HCT116 (cell line): Measurements from ENCODE around the gene GSPT1. TPM values are rescaled to one million over a fixed set of nuclear protein-coding genes. Genes with fewer than 3 reads are reported as not detected.

ENCODE experiments used
- ATAC-seq: fragments of 200-7000 bp; cut with Tn5 transposase; 2 replicates; pipeline ENCODE4 v1.9.1; 2020; ENCODE audit warnings: mild to moderate bottlenecking, moderate library complexity
- BruUV-seq: library from RNA; stranded (reverse); fragments of 400-500 nt; replicated peaks from 2 replicates; lab custom pipeline; 2021; lab: Mats Ljungman, UMichigan
- CTCF ChIA-PET: fragments of 300-600 bp; sonication (Branson Sonifier 250); formaldehyde crosslinking; loops from one replicate; lab custom pipeline; 2021; ENCODE audit warnings: antibody characterized with exemption; lab: Charles Lee
- POLR2A ChIA-PET: fragments of 300-600, 350-600 bp; sonication (Branson Sonifier 250); formaldehyde crosslinking; loops from one replicate; lab custom pipeline; 2021; ENCODE audit warnings: antibody characterized with exemption; lab: Charles Lee
- RAD21 ChIA-PET, 2 experiments: fragments of 300-600 bp; sonication (Branson Sonifier 250); formaldehyde crosslinking; loops; one replicate each; lab custom pipeline; 2023; ENCODE audit warnings: low total read pairs in 2 of 2; ENCODE audit not compliant: uncharacterized antibody in 2 of 2, unreplicated experiment in 2 of 2, low non-redundant PET in 1 of 2; lab: Charles Lee
- DNase-seq: peaks from one replicate; pipeline ENCODE4 v3.0.0-alpha.2; 2010; ENCODE audit warnings: low read depth, low spot score
- H2AFZ ChIP-seq: fragments of 200-600 bp; shearing (Covaris generic), sonication (generic); 2 replicates; pipeline ENCODE4 v1.6.1; 2017; ENCODE audit warnings: low read depth, mixed run types, mixed read lengths, antibody characterized with exemption, low read length; ENCODE audit not compliant: poor library complexity, severe bottlenecking
- H3K27ac ChIP-seq: 2 replicates; pipeline ENCODE4 v1.5.1; 2012; ENCODE audit warnings: low read depth, low read length
- H3K27me3 ChIP-seq: fragments of 200-600 bp; sonication (generic); 2 replicates; pipeline ENCODE4 v1.6.1; 2016; ENCODE audit warnings: mixed run types, low read length, mixed read lengths; ENCODE audit not compliant: insufficient read depth
- H3K36me3 ChIP-seq, 2 experiments: fragments of 200-500 bp in 1 of 2; fragments of 200-600 bp in 1 of 2; sonication (Bioruptor generic) in 1 of 2; sonication (generic) in 1 of 2; 2 replicates each; pipeline versions ENCODE4 v1.5.1 to v1.6.1; 2014 to 2016; ENCODE audit warnings: low read length in 2 of 2, inconsistent platforms in 1 of 2, mixed read lengths in 1 of 2, mixed run types in 1 of 2; ENCODE audit not compliant: insufficient read depth in 2 of 2, control insufficient read depth in 1 of 2
- H3K4me1 ChIP-seq, 2 experiments: fragments of 200-600 bp in 1 of 2; sonication (generic) in 1 of 2; 2 replicates each; pipeline versions ENCODE4 v1.5.1 to v1.6.1; 2012 to 2017; ENCODE audit warnings: low read length in 2 of 2, inconsistent platforms in 1 of 2, mild to moderate bottlenecking in 1 of 2, mixed read lengths in 1 of 2, mixed run types in 1 of 2, moderate library complexity in 1 of 2; ENCODE audit not compliant: insufficient read depth in 2 of 2, control insufficient read depth in 1 of 2
- H3K4me2 ChIP-seq: fragments of 200-600 bp; sonication (generic); 2 replicates; pipeline ENCODE4 v1.6.1; 2017; ENCODE audit warnings: mixed run types, low read length, mixed read lengths
- H3K4me3 ChIP-seq, 2 experiments: fragments of 200-600 bp in 1 of 2; sonication (generic) in 1 of 2; replicated peaks in 1 of 2; 2 replicates each; pipeline ENCODE4 v1.5.1; 2011 to 2016; ENCODE audit warnings: low read length in 2 of 2, control low read depth in 1 of 2, low read depth in 1 of 2, mild to moderate bottlenecking in 1 of 2, mixed read lengths in 1 of 2, mixed run types in 1 of 2
- H3K79me2 ChIP-seq: fragments of 200-600 bp; sonication (generic); 2 replicates; pipeline ENCODE4 v1.6.1; 2017; ENCODE audit warnings: mild to moderate bottlenecking, mixed run types, low read length, moderate library complexity, mixed read lengths; ENCODE audit not compliant: insufficient read depth
- H3K9ac ChIP-seq: fragments of 200-600 bp; sonication (generic); 2 replicates; pipeline ENCODE4 v1.6.1; 2016; ENCODE audit warnings: low read length, mixed read lengths
- H3K9me2 ChIP-seq: fragments of 200-600 bp; sonication (generic), shearing (Covaris generic); 2 replicates; pipeline ENCODE4 v1.6.1; 2017; ENCODE audit warnings: mixed run types, mild to moderate bottlenecking, moderate library complexity; ENCODE audit not compliant: insufficient read depth
- H3K9me3 ChIP-seq, 2 experiments: fragments of 200-500 bp in 1 of 2; fragments of 200-600 bp in 1 of 2; sonication (Bioruptor generic) in 1 of 2; sonication (generic) in 1 of 2; 2 replicates each; pipeline ENCODE4 v1.6.1; 2014 to 2017; ENCODE audit warnings: low read length in 2 of 2, mixed read lengths in 2 of 2, inconsistent platforms in 1 of 2, low read depth in 1 of 2, mild to moderate bottlenecking in 1 of 2, mixed run types in 1 of 2, moderate library complexity in 1 of 2; ENCODE audit not compliant: control insufficient read depth in 1 of 2, insufficient read depth in 1 of 2
- H4K20me1 ChIP-seq: fragments of 200-600 bp; sonication (generic), shearing (Covaris generic); 2 replicates; pipeline ENCODE4 v1.6.1; 2017; ENCODE audit warnings: mixed run types, mild to moderate bottlenecking, moderate library complexity; ENCODE audit not compliant: insufficient read depth
- CEBPB ChIP-seq: IDR thresholded peaks from 2 replicates; pipeline ENCODE4 v1.6.1; 2012; ENCODE audit warnings: low read depth
- EGR1 ChIP-seq: IDR thresholded peaks from 2 replicates; pipeline ENCODE4 v1.6.1; 2012; ENCODE audit warnings: low read depth
- ELF1 ChIP-seq: IDR thresholded peaks from 2 replicates; pipeline ENCODE4 v1.6.1; 2012; ENCODE audit warnings: low read depth, borderline replicate concordance
- EZH2phosphoT487 ChIP-seq: fragments of 200-600 bp; IDR thresholded peaks from 2 replicates; pipeline ENCODE4 v1.6.1; 2018; ENCODE audit warnings: antibody characterized with exemption, borderline replicate concordance
- FOSL1 ChIP-seq: IDR thresholded peaks from 2 replicates; pipeline ENCODE4 v1.6.1; 2012; ENCODE audit warnings: low read depth
- JUND ChIP-seq: IDR thresholded peaks from 2 replicates; pipeline ENCODE4 v1.6.1; 2012
- RAD21 ChIP-seq: IDR thresholded peaks from 2 replicates; pipeline ENCODE4 v1.6.1; 2012; ENCODE audit warnings: low read depth, mild to moderate bottlenecking
- SIN3A ChIP-seq: IDR thresholded peaks from 2 replicates; pipeline ENCODE4 v1.6.1; 2012; ENCODE audit warnings: low read depth
- ZNF274 ChIP-seq: fragments of 200-500 bp; sonication (Bioruptor generic); IDR thresholded peaks from 2 replicates; pipeline ENCODE4 v1.6.1; 2014; ENCODE audit warnings: mild to moderate bottlenecking, low read depth, low read length, inconsistent platforms
- intact Hi-C: fragments of 100-400 bp; cut with micrococcal nuclease; formaldehyde crosslinking; loops from 2 replicates; pipeline ENCODE4 v1.10.0; 2022
- total RNA-seq: library from RNA; stranded (reverse); gene quantifications from one replicate; pipeline ENCODE4 v1.2.1, GENCODE V29; 2021; ENCODE audit not compliant: unreplicated experiment
- TF ChIP-seq, protein P1 (sequence below): IDR thresholded peaks from 2 replicates; pipeline ENCODE4 v1.6.1; 2012
- TF ChIP-seq, protein P2 (sequence below): IDR thresholded peaks from 2 replicates; pipeline ENCODE4 v1.6.1; 2012

Gene GSPT1
- total RNA-seq, 1 experiment from 2014 or later = 148 TPM

DNA sequence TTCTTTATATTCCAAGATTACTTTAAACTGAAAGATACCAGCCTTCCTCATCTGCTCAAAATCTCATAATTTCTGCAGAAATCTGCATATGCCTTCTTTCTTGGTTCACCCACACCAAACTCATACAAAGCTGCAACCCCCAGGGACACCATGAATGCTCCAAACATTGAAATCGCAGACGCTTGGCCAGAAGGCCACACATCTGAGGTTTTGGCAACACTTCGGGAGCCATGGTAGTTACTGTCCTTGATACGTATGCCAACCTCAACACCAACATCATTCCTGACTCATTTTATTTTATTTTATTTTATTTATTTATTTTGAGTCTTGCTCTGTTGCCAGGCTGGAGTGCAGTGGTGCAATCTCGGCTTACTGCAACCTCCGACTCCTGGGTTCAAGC lies 11.8 kb downstream of the GSPT1 start:
- ChIA-PET CTCF (no interaction called here), RAD21 (no interaction called here), POLR2A (no interaction called here)
- no peaks in the 10 kb centered on the region for H3K9me2 ChIP-seq
- no peak for ATAC-seq
- H3K27me3 ChIP-seq = no peaks in the 10 kb centered on the region
- TF ChIP-seq, protein P1, sequence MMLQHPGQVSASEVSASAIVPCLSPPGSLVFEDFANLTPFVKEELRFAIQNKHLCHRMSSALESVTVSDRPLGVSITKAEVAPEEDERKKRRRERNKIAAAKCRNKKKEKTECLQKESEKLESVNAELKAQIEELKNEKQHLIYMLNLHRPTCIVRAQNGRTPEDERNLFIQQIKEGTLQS = no peak
- TF ChIP-seq FOSL1 (no peak), ELF1 (no peak), RAD21 (no peak)
- no TSS peak for BruUV-seq
- H3K4me1 ChIP-seq = no peaks in the 10 kb centered on the region
- intact Hi-C loops = no loop called here
- peaks cover 14% of the 10 kb centered on the region for H4K20me1 ChIP-seq
- no peak overlapping the region for H3K4me2 ChIP-seq
- no peak overlapping the region for H3K27ac ChIP-seq
- H2AFZ ChIP-seq = no peak overlapping the region
- H3K79me2 ChIP-seq = peaks cover 96% of the 10 kb centered on the region
- DNase-seq = no peak
- H3K9me3 ChIP-seq = no peaks in the 10 kb centered on the region
- no peak overlapping the region for H3K9ac ChIP-seq
- peaks cover 9 to 15% of the 10 kb centered on the region in 2 experiments for H3K36me3 ChIP-seq
- no peak overlapping the region for H3K4me3 ChIP-seq

DNA sequence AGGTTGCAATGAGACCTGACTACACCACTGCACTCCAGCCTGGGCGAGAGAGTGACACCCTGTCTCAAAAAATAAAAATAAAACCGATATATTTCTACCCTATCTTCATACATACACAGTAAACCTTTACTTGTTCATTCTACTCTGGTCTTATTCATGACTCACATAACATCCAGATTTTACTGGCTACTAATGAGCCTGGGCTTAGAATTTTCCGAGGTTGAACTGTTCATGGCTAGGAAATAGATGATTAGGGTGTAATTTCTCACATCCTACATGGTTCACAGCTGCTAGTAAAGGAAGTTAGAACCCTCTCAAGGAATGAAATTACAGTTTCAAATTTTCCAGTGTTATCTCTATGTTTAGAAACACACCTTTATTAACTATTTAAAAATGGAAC lies 14.7 kb downstream of the GSPT1 start:
- ATAC-seq = no peak
- no peak overlapping the region for H3K27ac ChIP-seq
- CTCF ChIA-PET = no interaction called here
- H3K9me3 ChIP-seq = no peaks in the 10 kb centered on the region
- H2AFZ ChIP-seq = no peak overlapping the region
- H3K36me3 ChIP-seq = peaks cover 10% of the 10 kb centered on the region in 2 experiments
- no peaks in the 10 kb centered on the region for H3K9me2 ChIP-seq
- POLR2A ChIA-PET = no interaction called here
- H3K4me2 ChIP-seq = no peak overlapping the region
- H3K4me1 ChIP-seq = no peaks in the 10 kb centered on the region
- H3K4me3 ChIP-seq = no peak overlapping the region
- no peak for DNase-seq
- H4K20me1 ChIP-seq = peaks cover 14% of the 10 kb centered on the region; the same call in 1 of the 2 replicates
- no peak overlapping the region for H3K9ac ChIP-seq
- RAD21 ChIA-PET = no interaction called here
- H3K27me3 ChIP-seq = no peaks in the 10 kb centered on the region
- peaks cover 98% of the 10 kb centered on the region for H3K79me2 ChIP-seq
- intact Hi-C loops = no loop called here
- TF ChIP-seq ZNF274 (no peak), SIN3A (no peak), CEBPB (no peak), EZH2phosphoT487 (no peak), JUND (no peak), EGR1 (no peak)
- TF ChIP-seq, protein P2, sequence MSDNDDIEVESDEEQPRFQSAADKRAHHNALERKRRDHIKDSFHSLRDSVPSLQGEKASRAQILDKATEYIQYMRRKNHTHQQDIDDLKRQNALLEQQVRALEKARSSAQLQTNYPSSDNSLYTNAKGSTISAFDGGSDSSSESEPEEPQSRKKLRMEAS = no peak
- no TSS peak for BruUV-seq
